Endothelial cell of umbilical vein (primary cell): ENCODE results near the gene PTGIR. TPM values are rescaled to one million over a fixed set of nuclear protein-coding genes. Genes with fewer than 3 reads are reported as not detected.

Experiments
- BruUV-seq: library from RNA; stranded (reverse); fragments of 400-500 nt; replicated peaks from 2 replicates; lab custom pipeline; 2021; lab: Mats Ljungman, UMichigan
- CTCF ChIA-PET: fragments of 300-600, 350-600 bp; sonication (Branson Sonifier 250); formaldehyde crosslinking; loops from one replicate; lab custom pipeline; 2021; ENCODE audit warnings: antibody characterized with exemption, inconsistent platforms; lab: Charles Lee
- POLR2A ChIA-PET: fragments of 300-600, 350-600 bp; sonication (Branson Sonifier 250); formaldehyde crosslinking; loops from one replicate; lab custom pipeline; 2021; ENCODE audit warnings: antibody characterized with exemption, inconsistent platforms; lab: Charles Lee
- DNase-seq: peaks from one replicate; pipeline ENCODE4 v3.0.0-alpha.2; 2011; ENCODE audit warnings: low read depth, low spot score
- FAIRE-seq: peaks from 2 replicates; lab custom pipeline; 2011; peaks lifted over from hg19 to GRCh38; lab: Jason Lieb, UNC
- H2AFZ ChIP-seq: 2 replicates; pipeline ENCODE4 v1.6.0; 2012; ENCODE audit warnings: low read depth, low read length, control low read depth, inconsistent platforms
- H3K27ac ChIP-seq: 2 replicates; pipeline ENCODE4 v1.5.1; 2011; ENCODE audit warnings: low read depth, mild to moderate bottlenecking, control low read depth, low read length, moderate library complexity; ENCODE audit not compliant: insufficient read depth
- H3K27me3 ChIP-seq, 2 experiments: 2 replicates each; pipeline versions ENCODE4 v1.6.0 to v1.6.1; 2011; ENCODE audit warnings: low read length in 2 of 2, mixed read lengths in 1 of 2; ENCODE audit not compliant: control insufficient read depth in 2 of 2, insufficient read depth in 2 of 2
- H3K36me3 ChIP-seq, 2 experiments: 2 replicates in 1 of 2; 3 replicates in 1 of 2; pipeline ENCODE4 v1.5.1; 2011; ENCODE audit warnings: low read length in 2 of 2, mild to moderate bottlenecking in 1 of 2, moderate library complexity in 1 of 2; ENCODE audit not compliant: control insufficient read depth in 2 of 2, insufficient read depth in 2 of 2; ENCODE audit errors: extremely low read depth in 1 of 2
- H3K4me1 ChIP-seq: 3 replicates; pipeline ENCODE4 v1.5.1; 2011; ENCODE audit warnings: mild to moderate bottlenecking, low read length; ENCODE audit not compliant: control insufficient read depth, insufficient read depth; ENCODE audit errors: extremely low read depth
- H3K4me2 ChIP-seq: 2 replicates; pipeline ENCODE4 v1.6.1; 2011; ENCODE audit warnings: low read length, control low read depth, mixed read lengths; ENCODE audit not compliant: insufficient read depth
- H3K4me3 ChIP-seq, 3 experiments: fragments of 200-600 bp in 1 of 3; sonication (generic), shearing (Covaris generic) in 1 of 3; replicated peaks in 1 of 3; 2 replicates each; pipeline ENCODE4 v1.5.1; 2011 to 2016; ENCODE audit warnings: control low read depth in 3 of 3, low read length in 3 of 3, mild to moderate bottlenecking in 2 of 3, inconsistent platforms in 1 of 3, low read depth in 1 of 3, moderate library complexity in 1 of 3; ENCODE audit not compliant: insufficient read depth in 1 of 3
- H3K79me2 ChIP-seq: 2 replicates; pipeline ENCODE4 v1.6.0; 2012; ENCODE audit warnings: low read length, inconsistent platforms; ENCODE audit not compliant: control insufficient read depth, insufficient read depth
- H3K9ac ChIP-seq: replicated peaks from 2 replicates; pipeline ENCODE3; 2011; ENCODE audit warnings: low read length, control low read depth; ENCODE audit not compliant: insufficient read depth; ENCODE audit errors: extremely low read depth
- H3K9me1 ChIP-seq: replicated peaks from 3 replicates; pipeline ENCODE4 v1.6.0; 2011; ENCODE audit warnings: mild to moderate bottlenecking, low read length; ENCODE audit not compliant: control insufficient read depth, insufficient read depth; ENCODE audit errors: extremely low read depth
- H3K9me3 ChIP-seq: replicated peaks from 2 replicates; pipeline ENCODE4 v1.5.1; 2012; ENCODE audit warnings: low read length, inconsistent platforms; ENCODE audit not compliant: control insufficient read depth, insufficient read depth
- H4K20me1 ChIP-seq: replicated peaks from 2 replicates; pipeline ENCODE3; 2011; ENCODE audit warnings: mild to moderate bottlenecking, low read length; ENCODE audit not compliant: control insufficient read depth, insufficient read depth; ENCODE audit errors: extremely low read depth
- EZH2 ChIP-seq: IDR thresholded peaks from 2 replicates; pipeline ENCODE4 v1.6.1; 2012; ENCODE audit warnings: borderline replicate concordance, low read depth, mild to moderate bottlenecking, moderate library complexity, low read length, inconsistent platforms; ENCODE audit not compliant: severe bottlenecking
- FOS ChIP-seq: IDR thresholded peaks from 2 replicates; pipeline ENCODE4 v1.6.1; 2011; ENCODE audit warnings: mild to moderate bottlenecking, low read length, moderate library complexity, borderline replicate concordance; ENCODE audit not compliant: insufficient read depth
- GATA2 ChIP-seq: IDR thresholded peaks from 2 replicates; pipeline ENCODE4 v1.7.0; 2011; ENCODE audit warnings: low read depth, mild to moderate bottlenecking, moderate library complexity, mixed read lengths, low read length; ENCODE audit not compliant: insufficient read length, insufficient read depth
- JUN ChIP-seq: IDR thresholded peaks from 2 replicates; pipeline ENCODE4 v1.6.1; 2011; ENCODE audit warnings: borderline replicate concordance, low read depth; ENCODE audit not compliant: insufficient read length, insufficient read depth
- MYC ChIP-seq: IDR thresholded peaks from one replicate; pipeline ENCODE4 v1.6.1; 2011; ENCODE audit warnings: mild to moderate bottlenecking, low read depth, low read length
- POLR2A ChIP-seq: IDR thresholded peaks from 2 replicates; pipeline ENCODE4 v1.6.1; 2012; ENCODE audit warnings: low read depth, mild to moderate bottlenecking, control low read depth, low read length
- POLR2AphosphoS5 ChIP-seq: IDR thresholded peaks from 2 replicates; pipeline ENCODE4 v1.6.1; 2012; ENCODE audit warnings: low read depth, mild to moderate bottlenecking, control low read depth, low read length, moderate library complexity; ENCODE audit not compliant: insufficient read depth
- dilution Hi-C: fragments of 300-500 bp; cut with MboI; formaldehyde crosslinking; loops from one replicate; pipeline ENCODE4 v1.15.0; 2019; ENCODE audit warnings: low sequenced_read_pairs; ENCODE audit not compliant: extremely low pct_ligation_motif_present
- intact Hi-C: fragments of 100-400 bp; cut with micrococcal nuclease; formaldehyde crosslinking; loops from one replicate; pipeline ENCODE4 v1.10.0; 2022
- polyA plus RNA-seq, 4 experiments: library from polyadenylated mRNA; depleted of rRNA in 3 of 4; stranded (reverse) in 3 of 4; unstranded in 1 of 4; fragments of >200 nt; gene quantifications; 2 replicates each; pipeline versions ENCODE4 v1.2.1 to v1.2.3, GENCODE V29; 2011 to 2012; ENCODE audit warnings: missing spikeins in 1 of 4
- total RNA-seq: library from RNA; stranded (reverse); gene quantifications from 2 replicates; pipeline ENCODE4 v1.2.3, GENCODE V29; 2021
- TF ChIP-seq, protein P1 (sequence below), 2 donors: IDR thresholded peaks; 1 replicate in 1 of 2; 2 replicates in 1 of 2; pipeline ENCODE4 v1.5.1; 2011; ENCODE audit warnings: low read length in 2 of 2, mild to moderate bottlenecking in 2 of 2, moderate library complexity in 2 of 2, control low read depth in 1 of 2, inconsistent platforms in 1 of 2, low read depth in 1 of 2; ENCODE audit not compliant: insufficient read depth in 1 of 2; ENCODE audit errors: extremely low read depth in 1 of 2
- TF ChIP-seq, protein P2 (sequence below): IDR thresholded peaks from 2 replicates; pipeline ENCODE4 v1.6.1; 2011; ENCODE audit not compliant: insufficient read depth, insufficient read length

Gene PTGIR
- total and polyA plus RNA-seq, 2 donors (not counting 3 experiments of a cell fraction or from before 2014, with no cell fraction given), result 0.55 to 2.7 TPM

GRCh38 chr19:46644720-46645119 is 19.8 kb upstream of the PTGIR start:
- no peak for FAIRE-seq
- CTCF ChIA-PET, result interaction anchor here (1.3 to 1.6 kb wide), 2 partner anchors 13 to 17 kb away, joined by 3 to 8 read pairs; partner anchors contain the start of gene DACT3

DNA sequence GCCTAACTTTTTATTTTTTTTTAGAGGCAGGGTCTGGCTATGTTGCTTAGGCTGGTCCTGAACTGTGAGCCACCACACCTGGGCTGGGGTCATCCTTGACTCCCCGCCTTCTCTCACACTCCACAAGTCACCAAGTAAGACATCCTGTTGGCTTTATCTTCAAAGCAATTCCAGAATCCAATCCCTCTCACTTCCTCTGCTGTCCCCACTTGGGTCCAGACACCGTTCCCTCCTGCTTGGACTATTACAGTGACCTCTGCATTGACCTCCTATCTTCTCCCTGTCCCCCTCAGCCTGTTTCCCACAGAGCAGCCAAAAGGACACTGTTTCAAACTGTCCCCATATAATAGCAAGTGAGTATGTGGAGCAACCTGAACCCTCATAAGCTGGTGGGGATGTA is 15.8 kb upstream of the PTGIR start:
- FAIRE-seq (no peak), DNase-seq (no peak)
- intact Hi-C loops, result no loop called here
- no peak overlapping the region for H3K27ac ChIP-seq
- no peak overlapping the region for H3K4me3 ChIP-seq
- H3K36me3 ChIP-seq, result no peaks in the 10 kb centered on the region
- TF ChIP-seq EZH2 (no peak), JUN (no peak), POLR2AphosphoS5 (no peak), POLR2A (no peak), GATA2 (no peak), FOS (no peak), MYC (no peak)
- TF ChIP-seq, protein P1, sequence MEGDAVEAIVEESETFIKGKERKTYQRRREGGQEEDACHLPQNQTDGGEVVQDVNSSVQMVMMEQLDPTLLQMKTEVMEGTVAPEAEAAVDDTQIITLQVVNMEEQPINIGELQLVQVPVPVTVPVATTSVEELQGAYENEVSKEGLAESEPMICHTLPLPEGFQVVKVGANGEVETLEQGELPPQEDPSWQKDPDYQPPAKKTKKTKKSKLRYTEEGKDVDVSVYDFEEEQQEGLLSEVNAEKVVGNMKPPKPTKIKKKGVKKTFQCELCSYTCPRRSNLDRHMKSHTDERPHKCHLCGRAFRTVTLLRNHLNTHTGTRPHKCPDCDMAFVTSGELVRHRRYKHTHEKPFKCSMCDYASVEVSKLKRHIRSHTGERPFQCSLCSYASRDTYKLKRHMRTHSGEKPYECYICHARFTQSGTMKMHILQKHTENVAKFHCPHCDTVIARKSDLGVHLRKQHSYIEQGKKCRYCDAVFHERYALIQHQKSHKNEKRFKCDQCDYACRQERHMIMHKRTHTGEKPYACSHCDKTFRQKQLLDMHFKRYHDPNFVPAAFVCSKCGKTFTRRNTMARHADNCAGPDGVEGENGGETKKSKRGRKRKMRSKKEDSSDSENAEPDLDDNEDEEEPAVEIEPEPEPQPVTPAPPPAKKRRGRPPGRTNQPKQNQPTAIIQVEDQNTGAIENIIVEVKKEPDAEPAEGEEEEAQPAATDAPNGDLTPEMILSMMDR (IDR thresholded peaks at IDR 0.05; ENCODE audit: extremely low read depth in 1 of 2, insufficient read depth in 1 of 2, low read depth in 1 of 2, low read length in 2 of 2), result no peak
- TF ChIP-seq, protein P2, sequence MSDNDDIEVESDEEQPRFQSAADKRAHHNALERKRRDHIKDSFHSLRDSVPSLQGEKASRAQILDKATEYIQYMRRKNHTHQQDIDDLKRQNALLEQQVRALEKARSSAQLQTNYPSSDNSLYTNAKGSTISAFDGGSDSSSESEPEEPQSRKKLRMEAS, result no peak
- no peaks in the 10 kb centered on the region for H3K9me1 ChIP-seq
- no TSS peak for BruUV-seq
- no peaks in the 10 kb centered on the region for H4K20me1 ChIP-seq
- no peaks in the 10 kb centered on the region for H3K79me2 ChIP-seq
- H3K4me1 ChIP-seq, result peaks cover 7% of the 10 kb centered on the region
- H3K4me2 ChIP-seq, result no peak overlapping the region
- no peak overlapping the region for H2AFZ ChIP-seq
- dilution Hi-C loops, result no loop called here
- POLR2A ChIA-PET, result no interaction called here
- no peak overlapping the region for H3K9ac ChIP-seq
- CTCF ChIA-PET, result interaction anchor here (0.8 to 1.1 kb wide), 5 partner anchors 19 to 88 kb away, joined by 3 to 4 read pairs (median 3); no protein-coding TSS in a partner anchor
- peaks cover 0 to 10% of the 10 kb centered on the region in 2 experiments for H3K27me3 ChIP-seq
- H3K9me3 ChIP-seq, result no peaks in the 10 kb centered on the region

More at GRCh38 chr19:46644720-46645119, 19.8 kb upstream of the PTGIR start:
- POLR2A ChIA-PET, result no interaction called here
- BruUV-seq, result no TSS peak
- Histone ChIP-seq H3K4me3 (no peak overlapping the region), H3K4me1 (peaks cover 2% of the 10 kb centered on the region), H3K36me3 (no peaks in the 10 kb centered on the region), H3K79me2 (no peaks in the 10 kb centered on the region), H2AFZ (no peak overlapping the region), H3K9me1 (no peaks in the 10 kb centered on the region), H3K9ac (no peak overlapping the region), H3K27ac (no peak overlapping the region), H3K27me3 (peaks cover 22 to 32% of the 10 kb centered on the region in 2 experiments), H3K4me2 (no peak overlapping the region), H4K20me1 (no peaks in the 10 kb centered on the region), H3K9me3 (no peaks in the 10 kb centered on the region)
- no peak for DNase-seq
- intact Hi-C loops (no loop called here), dilution Hi-C loops (no loop called here)
- no peak for TF ChIP-seq MYC
